IMR-90 (cell line): ENCODE measurements around the gene RGL1. TPM values are rescaled to one million over a fixed set of nuclear protein-coding genes. Genes with fewer than 3 reads are reported as not detected.

Experiments used
- ATAC-seq: fragments of 200-7000 bp; cut with Tn5 transposase; 2 replicates; pipeline ENCODE4 v1.9.1; 2020; ENCODE audit warnings: low read depth, mild to moderate bottlenecking, moderate library complexity
- BruUV-seq: library from RNA; stranded (reverse); fragments of 400-500 nt; replicated peaks from 2 replicates; lab custom pipeline; 2021; lab: Mats Ljungman, UMichigan
- CTCF ChIA-PET: fragments of 300-600 bp; formaldehyde crosslinking; extraction: SDS; loops from one replicate; lab custom pipeline; 2021; ENCODE audit warnings: antibody characterized with exemption; lab: Yijun Ruan, JAX
- POLR2A ChIA-PET: fragments of 300-600 bp; sonication (Branson Sonifier 250); formaldehyde crosslinking; loops from one replicate; lab custom pipeline; 2022; ENCODE audit warnings: antibody characterized with exemption; ENCODE audit not compliant: unreplicated experiment; lab: Charles Lee
- DNase-seq: peaks from one replicate; pipeline ENCODE4 v3.0.0; 2013
- H2AFZ ChIP-seq: replicated peaks from 2 replicates; pipeline ENCODE3; 2013; ENCODE audit warnings: low read length, mild to moderate bottlenecking; ENCODE audit not compliant: poor library complexity
- H2AK5ac ChIP-seq: 2 replicates; pipeline ENCODE4 v1.6.1; 2013; ENCODE audit warnings: low read depth, low read length, inconsistent platforms
- H2AK9ac ChIP-seq: replicated peaks from 2 replicates; pipeline ENCODE3; 2013; ENCODE audit warnings: mild to moderate bottlenecking, low read depth, low read length, moderate library complexity; ENCODE audit not compliant: poor library complexity
- H2BK120ac ChIP-seq: 2 replicates; pipeline ENCODE4 v1.6.1; 2013; ENCODE audit warnings: low read depth, low read length, inconsistent platforms
- H2BK15ac ChIP-seq: 3 replicates; pipeline ENCODE4 v1.6.1; 2013; ENCODE audit warnings: low read depth, low read length, inconsistent platforms
- H2BK20ac ChIP-seq: 2 replicates; pipeline ENCODE4 v1.6.1; 2013; ENCODE audit warnings: low read depth, mild to moderate bottlenecking, inconsistent platforms, low read length, moderate library complexity
- H2BK5ac ChIP-seq: 2 replicates; pipeline ENCODE4 v1.6.1; 2013; ENCODE audit warnings: mild to moderate bottlenecking, low read depth, low read length, inconsistent platforms; ENCODE audit not compliant: poor library complexity, severe bottlenecking
- H3K14ac ChIP-seq: replicated peaks from 2 replicates; pipeline ENCODE4 v1.6.1; 2013; ENCODE audit warnings: low read depth, low read length, inconsistent platforms
- H3K18ac ChIP-seq: 2 replicates; pipeline ENCODE4 v1.6.1; 2013; ENCODE audit warnings: low read depth, low read length, control low read depth
- H3K23ac ChIP-seq: 2 replicates; pipeline ENCODE4 v1.6.1; 2013; ENCODE audit warnings: low read depth, low read length, inconsistent platforms
- H3K27ac ChIP-seq: 2 replicates; pipeline ENCODE4 v1.5.1; 2013; ENCODE audit warnings: mild to moderate bottlenecking, control low read depth, low read length; ENCODE audit not compliant: insufficient read depth
- H3K27me3 ChIP-seq: 2 replicates; pipeline ENCODE4 v1.6.1; 2013; ENCODE audit warnings: low read length; ENCODE audit not compliant: control insufficient read depth, insufficient read depth
- H3K36me3 ChIP-seq: 2 replicates; pipeline ENCODE4 v1.6.1; 2013; ENCODE audit warnings: low read length, mixed read lengths; ENCODE audit not compliant: control insufficient read depth, insufficient read depth
- H3K4ac ChIP-seq: 2 replicates; pipeline ENCODE4 v1.6.1; 2013; ENCODE audit warnings: low read depth, low read length, inconsistent platforms
- H3K4me1 ChIP-seq: 2 replicates; pipeline ENCODE4 v1.6.1; 2013; ENCODE audit warnings: low read length, mixed read lengths; ENCODE audit not compliant: control insufficient read depth, insufficient read depth
- H3K4me2 ChIP-seq: 2 replicates; pipeline ENCODE4 v1.6.1; 2013; ENCODE audit warnings: low read depth, mild to moderate bottlenecking, control low read depth, low read length, moderate library complexity
- H3K4me3 ChIP-seq: 2 replicates; pipeline ENCODE4 v1.5.1; 2013; ENCODE audit warnings: low read depth, mild to moderate bottlenecking, control low read depth, low read length, moderate library complexity; ENCODE audit not compliant: insufficient read depth
- H3K56ac ChIP-seq: 2 replicates; pipeline ENCODE4 v1.6.1; 2013; ENCODE audit warnings: low read length, inconsistent platforms; ENCODE audit not compliant: insufficient read depth; ENCODE audit errors: extremely low read depth
- H3K79me1 ChIP-seq, 2 experiments: 2 replicates each; pipeline ENCODE4 v1.6.1; 2013; ENCODE audit warnings: low read length in 2 of 2, inconsistent platforms in 1 of 2, low read depth in 1 of 2
- H3K9ac ChIP-seq: 2 replicates; pipeline ENCODE4 v1.6.1; 2013; ENCODE audit warnings: low read depth, low read length, control low read depth
- H3K9me1 ChIP-seq: 2 replicates; pipeline ENCODE4 v1.6.1; 2013; ENCODE audit warnings: low read length, inconsistent platforms; ENCODE audit not compliant: insufficient read depth
- H3K9me3 ChIP-seq: 2 replicates; pipeline ENCODE4 v1.6.1; 2013; ENCODE audit warnings: low read length; ENCODE audit not compliant: control insufficient read depth, insufficient read depth
- H4K20me1 ChIP-seq: 2 replicates; pipeline ENCODE4 v1.6.1; 2013; ENCODE audit warnings: low read length, inconsistent platforms; ENCODE audit not compliant: insufficient read depth
- H4K5ac ChIP-seq: 2 replicates; pipeline ENCODE4 v1.6.1; 2013; ENCODE audit warnings: mild to moderate bottlenecking, low read depth, low read length, control low read depth
- H4K8ac ChIP-seq, 2 experiments: 2 replicates each; pipeline ENCODE4 v1.6.1; 2013; ENCODE audit warnings: low read depth in 2 of 2, low read length in 2 of 2, control low read depth in 1 of 2, inconsistent platforms in 1 of 2
- H4K91ac ChIP-seq: 2 replicates; pipeline ENCODE4 v1.6.1; 2013; ENCODE audit warnings: low read depth, low read length, inconsistent platforms; ENCODE audit not compliant: insufficient read depth
- BHLHE40 ChIP-seq: fragments of 150-350 bp; IDR thresholded peaks from 2 replicates; pipeline ENCODE4 v1.6.1; 2016; ENCODE audit warnings: mild to moderate bottlenecking, low read depth, low read length
- CEBPB ChIP-seq: IDR thresholded peaks from 2 replicates; pipeline ENCODE4 v1.6.1; 2012; ENCODE audit warnings: low read depth, low read length, improper control_type of control experiment
- CHD1 ChIP-seq: IDR thresholded peaks from 2 replicates; pipeline ENCODE4 v1.6.1; 2012; ENCODE audit warnings: low read depth, low read length, improper control_type of control experiment
- CTCF ChIP-seq: conservative IDR thresholded peaks from 2 replicates; pipeline ENCODE4 v1.5.1; 2012; ENCODE audit warnings: mild to moderate bottlenecking, low read depth, low read length, improper control_type of control experiment
- FOS ChIP-seq: fragments of 150-350 bp; IDR thresholded peaks from 2 replicates; pipeline ENCODE4 v1.6.1; 2016; ENCODE audit warnings: low read depth, low read length
- MAFK ChIP-seq: IDR thresholded peaks from 2 replicates; pipeline ENCODE4 v1.6.1; 2012; ENCODE audit warnings: low read depth, low read length, improper control_type of control experiment
- MAZ ChIP-seq: IDR thresholded peaks from 2 replicates; pipeline ENCODE4 v1.6.1; 2012; ENCODE audit warnings: low read depth, mild to moderate bottlenecking, low read length, improper control_type of control experiment, moderate library complexity, borderline replicate concordance
- MXI1 ChIP-seq: IDR thresholded peaks from 2 replicates; pipeline ENCODE4 v1.6.1; 2012; ENCODE audit warnings: low read depth, mild to moderate bottlenecking, low read length, moderate library complexity, borderline replicate concordance
- NFE2L2 ChIP-seq: fragments of 150-350 bp; IDR thresholded peaks from 2 replicates; pipeline ENCODE4 v1.6.1; 2016; ENCODE audit warnings: low read depth, mild to moderate bottlenecking, low read length
- POLR2A ChIP-seq: IDR thresholded peaks from 2 replicates; pipeline ENCODE4 v1.6.1; 2012; ENCODE audit warnings: mild to moderate bottlenecking, low read depth, low read length
- RAD21 ChIP-seq: IDR thresholded peaks from 2 replicates; pipeline ENCODE4 v1.6.1; 2012; ENCODE audit warnings: low read length, improper control_type of control experiment
- RCOR1 ChIP-seq: IDR thresholded peaks from 2 replicates; pipeline ENCODE4 v1.6.1; 2012; ENCODE audit warnings: mild to moderate bottlenecking, low read length, improper control_type of control experiment; ENCODE audit not compliant: insufficient replicate concordance
- RFX5 ChIP-seq: IDR thresholded peaks from 2 replicates; pipeline ENCODE4 v1.8.0; 2012; ENCODE audit warnings: low read depth, mild to moderate bottlenecking, low read length, moderate library complexity
- SMC3 ChIP-seq: fragments of 150-350 bp; IDR thresholded peaks from 2 replicates; pipeline ENCODE4 v1.6.1; 2016; ENCODE audit warnings: low read depth, mild to moderate bottlenecking, antibody characterized with exemption, low read length, moderate library complexity
- WGBS, 2 experiments: methylation state at CpG; one replicate each; pipeline versions ENCODE4 v1.1.5 to v1.1.7; 2013; ENCODE audit warnings: missing lambda C conversion rate in 2 of 2; ENCODE audit not compliant: insufficient read length in 1 of 2; ENCODE audit errors: extremely low coverage in 2 of 2; 5-methylcytosine and 5-hydroxymethylcytosine counted together
- dilution Hi-C: fragments of 300-500 bp; cut with HindIII; formaldehyde crosslinking; loops from one replicate; pipeline ENCODE4 v1.14.3; 2018; ENCODE audit warnings: low sequenced_read_pairs; ENCODE audit not compliant: unreplicated experiment
- in situ Hi-C: fragments of 300-500 bp; cut with MboI; formaldehyde crosslinking; loops from 3 replicates; pipeline ENCODE4 v1.14.3; 2019; ENCODE audit warnings: low sequenced_read_pairs, inconsistent platforms, mixed read lengths
- intact Hi-C: fragments of 100-400 bp; cut with micrococcal nuclease; formaldehyde crosslinking; loops from 2 replicates; pipeline ENCODE4 v1.10.0; 2022
- polyA plus RNA-seq, 3 experiments: library from polyadenylated mRNA; depleted of rRNA; stranded (reverse); fragments of >200 nt; gene quantifications; 2 replicates each; pipeline ENCODE4 v1.2.3, GENCODE V29; 2012; ENCODE audit warnings: low replicate concordance in 1 of 3
- total RNA-seq: library from RNA; depleted of rRNA; stranded (reverse); fragments of >200 nt; gene quantifications from 2 replicates; pipeline ENCODE4 v1.2.3, GENCODE V29; 2012
- TF ChIP-seq, protein P1 (sequence below): fragments of 150-350 bp; IDR thresholded peaks from 2 replicates; pipeline ENCODE4 v1.6.1; 2016; ENCODE audit warnings: low read depth, mild to moderate bottlenecking, low read length, moderate library complexity, borderline replicate concordance
- TF ChIP-seq, protein P2 (sequence below): fragments of 150-350 bp; IDR thresholded peaks from 2 replicates; pipeline ENCODE4 v1.6.1; 2017; ENCODE audit warnings: mild to moderate bottlenecking, antibody characterized with exemption, low read length, low read depth

Gene RGL1
- total and polyA plus RNA-seq, 2 of the 4 experiments (the other 2 are of a cell fraction): 4.7 to 7.5 TPM

- intact Hi-C loops (loop anchor here (10.0 kb wide), 1 partner anchor 754 kb away; no protein-coding TSS in a partner anchor), dilution Hi-C loops (no loop called here), in situ Hi-C loops (loop anchor here (10.0 kb wide), 1 partner anchor 94 kb away; the partner anchor contains the start of gene COLGALT2)
- no TSS peak for BruUV-seq
- WGBS, 2 experiments: 72% methylated on average over 2 of the region's 5 CpGs; no CpG with 5 or more reads in 1 of the 2 experiments
- Histone ChIP-seq H3K9me1 (0 out of 2 replicates have a peak, but pooled peaks cover 2% of the 10 kb centered on the region), H2AK9ac (no peak overlapping the region), H2BK15ac (no peak overlapping the region), H3K79me1 (no peaks in the 10 kb centered on the region), H3K36me3 (no peaks in the 10 kb centered on the region), H3K14ac (no peak overlapping the region), H3K18ac (no peak overlapping the region), H3K4me3 (no peak overlapping the region), H3K27me3 (no peaks in the 10 kb centered on the region), H3K4me2 (no peak overlapping the region), H2BK5ac (no peak overlapping the region), H2AFZ (no peak overlapping the region), H3K4me1 (peaks cover 6% of the 10 kb centered on the region; the same call in 1 of the 2 replicates), H3K27ac (no peak overlapping the region), H3K56ac (no peak overlapping the region), H4K20me1 (no peaks in the 10 kb centered on the region), H4K8ac (no peak overlapping the region), H3K9me3 (no peaks in the 10 kb centered on the region), H2BK120ac (no peak overlapping the region), H3K23ac (no peak overlapping the region), H4K91ac (no peak overlapping the region), H2BK20ac (no peak overlapping the region), H2AK5ac (0 out of 2 replicates have a peak overlapping the region, but pooled peaks have one; percentile 12), H3K4ac (no peak overlapping the region), H4K5ac (no peak overlapping the region), H3K9ac (no peak overlapping the region)
- no peak for DNase-seq
- ChIA-PET POLR2A (no interaction called here), CTCF (no interaction called here)
- no peak for TF ChIP-seq RAD21
- no peak for TF ChIP-seq CTCF
- TF ChIP-seq, protein P1, sequence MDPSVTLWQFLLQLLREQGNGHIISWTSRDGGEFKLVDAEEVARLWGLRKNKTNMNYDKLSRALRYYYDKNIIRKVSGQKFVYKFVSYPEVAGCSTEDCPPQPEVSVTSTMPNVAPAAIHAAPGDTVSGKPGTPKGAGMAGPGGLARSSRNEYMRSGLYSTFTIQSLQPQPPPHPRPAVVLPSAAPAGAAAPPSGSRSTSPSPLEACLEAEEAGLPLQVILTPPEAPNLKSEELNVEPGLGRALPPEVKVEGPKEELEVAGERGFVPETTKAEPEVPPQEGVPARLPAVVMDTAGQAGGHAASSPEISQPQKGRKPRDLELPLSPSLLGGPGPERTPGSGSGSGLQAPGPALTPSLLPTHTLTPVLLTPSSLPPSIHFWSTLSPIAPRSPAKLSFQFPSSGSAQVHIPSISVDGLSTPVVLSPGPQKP: no peak
- TF ChIP-seq, protein P2, sequence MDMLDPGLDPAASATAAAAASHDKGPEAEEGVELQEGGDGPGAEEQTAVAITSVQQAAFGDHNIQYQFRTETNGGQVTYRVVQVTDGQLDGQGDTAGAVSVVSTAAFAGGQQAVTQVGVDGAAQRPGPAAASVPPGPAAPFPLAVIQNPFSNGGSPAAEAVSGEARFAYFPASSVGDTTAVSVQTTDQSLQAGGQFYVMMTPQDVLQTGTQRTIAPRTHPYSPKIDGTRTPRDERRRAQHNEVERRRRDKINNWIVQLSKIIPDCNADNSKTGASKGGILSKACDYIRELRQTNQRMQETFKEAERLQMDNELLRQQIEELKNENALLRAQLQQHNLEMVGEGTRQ: no peak
- no peak for TF ChIP-seq NFE2L2
- TF ChIP-seq BHLHE40: no peak
- TF ChIP-seq SMC3: no peak
- TF ChIP-seq CHD1: no peak
- TF ChIP-seq CEBPB: no peak
- no peak for TF ChIP-seq MAZ
- no peak for TF ChIP-seq MXI1
- TF ChIP-seq FOS: no peak
- no peak for TF ChIP-seq POLR2A
- TF ChIP-seq RFX5: no peak
- no peak for TF ChIP-seq MAFK
- TF ChIP-seq RCOR1: no peak
- no peak for ATAC-seq
These were observed 136.1 kb downstream of the RGL1 start for GRCh38 chr1:183941001-183941400.
